Measurements from ENCODE around the gene SAMD4A.

GRCh38 chr14:54697803-54698202, 130.9 kb downstream of the SAMD4A start:
- TF ChIP-seq CTCF (IDR thresholded peaks at IDR 0.05 in 8 of 11, conservative IDR thresholded peaks at IDR 0.05 in 3 of 11) (no peak), POLR2AphosphoS5 (IDR thresholded peaks at IDR 0.05) (no peak)
